ENCODE results near the gene TTI1. TPM values are rescaled to one million over a fixed set of nuclear protein-coding genes. Genes with fewer than 3 reads are reported as not detected.

The TTI1 gene
- total and polyA plus RNA-seq, 2 experiments from 2014 or later, result 17.8 to 56.4 TPM

DNA sequence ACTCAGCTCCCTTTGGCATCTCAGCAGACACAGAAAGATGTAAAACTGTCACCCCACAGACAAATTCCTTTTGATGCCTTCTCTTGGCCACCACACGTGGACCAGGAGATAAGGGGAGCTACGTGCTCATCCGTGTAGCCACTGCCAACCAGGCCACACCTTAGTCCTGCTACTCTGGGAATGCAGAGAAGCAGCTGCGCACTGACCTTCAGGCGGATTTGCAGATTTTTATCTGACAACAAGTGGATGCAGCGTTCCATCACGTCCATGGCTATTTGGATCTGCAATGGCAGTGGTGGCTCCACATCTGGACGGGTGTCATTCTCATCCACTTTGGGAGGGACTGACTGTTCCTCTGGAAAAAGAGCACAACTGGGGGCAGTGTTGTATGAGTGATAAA is 30.8 kb downstream of the TTI1 start (continued):
- TF ChIP-seq, protein P1, sequence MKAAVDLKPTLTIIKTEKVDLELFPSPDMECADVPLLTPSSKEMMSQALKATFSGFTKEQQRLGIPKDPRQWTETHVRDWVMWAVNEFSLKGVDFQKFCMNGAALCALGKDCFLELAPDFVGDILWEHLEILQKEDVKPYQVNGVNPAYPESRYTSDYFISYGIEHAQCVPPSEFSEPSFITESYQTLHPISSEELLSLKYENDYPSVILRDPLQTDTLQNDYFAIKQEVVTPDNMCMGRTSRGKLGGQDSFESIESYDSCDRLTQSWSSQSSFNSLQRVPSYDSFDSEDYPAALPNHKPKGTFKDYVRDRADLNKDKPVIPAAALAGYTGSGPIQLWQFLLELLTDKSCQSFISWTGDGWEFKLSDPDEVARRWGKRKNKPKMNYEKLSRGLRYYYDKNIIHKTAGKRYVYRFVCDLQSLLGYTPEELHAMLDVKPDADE (IDR thresholded peaks at IDR 0.05), result no peak
- TF ChIP-seq EZH2phosphoT487 (IDR thresholded peaks at IDR 0.05; ENCODE audit: unreplicated experiment), result no peak

- no peak for DNase-seq (ENCODE audit: low spot score)
- TF ChIP-seq ZNF114 (CRISPR knock-in tag; IDR thresholded peaks at IDR 0.05) (no peak), CREB1 (CRISPR knock-in tag; IDR thresholded peaks at IDR 0.05; ENCODE audit: low read depth) (no peak), JUNB (IDR thresholded peaks at IDR 0.05; ENCODE audit: unreplicated experiment) (no peak), EZH2phosphoT487 (IDR thresholded peaks at IDR 0.05; ENCODE audit: unreplicated experiment) (no peak), NANOG (IDR thresholded peaks at IDR 0.05; ENCODE audit: borderline replicate concordance) (no peak), EZH2 (IDR thresholded peaks at IDR 0.05; ENCODE audit: low read depth, unreplicated experiment) (no peak), ZNF331 (CRISPR knock-in tag; IDR thresholded peaks at IDR 0.05; ENCODE audit: low read depth) (no peak), STAT1 (IDR thresholded peaks at IDR 0.05; ENCODE audit: unreplicated experiment) (no peak), ZNF462 (CRISPR knock-in tag; IDR thresholded peaks at IDR 0.05) (no peak)
- TF ChIP-seq, protein P2, sequence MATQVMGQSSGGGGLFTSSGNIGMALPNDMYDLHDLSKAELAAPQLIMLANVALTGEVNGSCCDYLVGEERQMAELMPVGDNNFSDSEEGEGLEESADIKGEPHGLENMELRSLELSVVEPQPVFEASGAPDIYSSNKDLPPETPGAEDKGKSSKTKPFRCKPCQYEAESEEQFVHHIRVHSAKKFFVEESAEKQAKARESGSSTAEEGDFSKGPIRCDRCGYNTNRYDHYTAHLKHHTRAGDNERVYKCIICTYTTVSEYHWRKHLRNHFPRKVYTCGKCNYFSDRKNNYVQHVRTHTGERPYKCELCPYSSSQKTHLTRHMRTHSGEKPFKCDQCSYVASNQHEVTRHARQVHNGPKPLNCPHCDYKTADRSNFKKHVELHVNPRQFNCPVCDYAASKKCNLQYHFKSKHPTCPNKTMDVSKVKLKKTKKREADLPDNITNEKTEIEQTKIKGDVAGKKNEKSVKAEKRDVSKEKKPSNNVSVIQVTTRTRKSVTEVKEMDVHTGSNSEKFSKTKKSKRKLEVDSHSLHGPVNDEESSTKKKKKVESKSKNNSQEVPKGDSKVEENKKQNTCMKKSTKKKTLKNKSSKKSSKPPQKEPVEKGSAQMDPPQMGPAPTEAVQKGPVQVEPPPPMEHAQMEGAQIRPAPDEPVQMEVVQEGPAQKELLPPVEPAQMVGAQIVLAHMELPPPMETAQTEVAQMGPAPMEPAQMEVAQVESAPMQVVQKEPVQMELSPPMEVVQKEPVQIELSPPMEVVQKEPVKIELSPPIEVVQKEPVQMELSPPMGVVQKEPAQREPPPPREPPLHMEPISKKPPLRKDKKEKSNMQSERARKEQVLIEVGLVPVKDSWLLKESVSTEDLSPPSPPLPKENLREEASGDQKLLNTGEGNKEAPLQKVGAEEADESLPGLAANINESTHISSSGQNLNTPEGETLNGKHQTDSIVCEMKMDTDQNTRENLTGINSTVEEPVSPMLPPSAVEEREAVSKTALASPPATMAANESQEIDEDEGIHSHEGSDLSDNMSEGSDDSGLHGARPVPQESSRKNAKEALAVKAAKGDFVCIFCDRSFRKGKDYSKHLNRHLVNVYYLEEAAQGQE (IDR thresholded peaks at IDR 0.05; ENCODE audit: unreplicated experiment), result no peak
- TF ChIP-seq, protein P1 (IDR thresholded peaks at IDR 0.05), result no peak
- TF ChIP-seq, protein P3, sequence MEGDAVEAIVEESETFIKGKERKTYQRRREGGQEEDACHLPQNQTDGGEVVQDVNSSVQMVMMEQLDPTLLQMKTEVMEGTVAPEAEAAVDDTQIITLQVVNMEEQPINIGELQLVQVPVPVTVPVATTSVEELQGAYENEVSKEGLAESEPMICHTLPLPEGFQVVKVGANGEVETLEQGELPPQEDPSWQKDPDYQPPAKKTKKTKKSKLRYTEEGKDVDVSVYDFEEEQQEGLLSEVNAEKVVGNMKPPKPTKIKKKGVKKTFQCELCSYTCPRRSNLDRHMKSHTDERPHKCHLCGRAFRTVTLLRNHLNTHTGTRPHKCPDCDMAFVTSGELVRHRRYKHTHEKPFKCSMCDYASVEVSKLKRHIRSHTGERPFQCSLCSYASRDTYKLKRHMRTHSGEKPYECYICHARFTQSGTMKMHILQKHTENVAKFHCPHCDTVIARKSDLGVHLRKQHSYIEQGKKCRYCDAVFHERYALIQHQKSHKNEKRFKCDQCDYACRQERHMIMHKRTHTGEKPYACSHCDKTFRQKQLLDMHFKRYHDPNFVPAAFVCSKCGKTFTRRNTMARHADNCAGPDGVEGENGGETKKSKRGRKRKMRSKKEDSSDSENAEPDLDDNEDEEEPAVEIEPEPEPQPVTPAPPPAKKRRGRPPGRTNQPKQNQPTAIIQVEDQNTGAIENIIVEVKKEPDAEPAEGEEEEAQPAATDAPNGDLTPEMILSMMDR (conservative IDR thresholded peaks at IDR 0.05; ENCODE audit: low read depth in 2 of 2), result no peak
Measured at GRCh38 chr20:38001981-38002380, 31.3 kb downstream of the TTI1 start.

More at GRCh38 chr20:38001981-38002380, 31.3 kb downstream of the TTI1 start:
- Histone ChIP-seq H4K20me1 (replicated peaks; ENCODE audit: insufficient read depth) (peaks cover 17% of the 10 kb centered on the region), H3K79me2 (replicated peaks; ENCODE audit: insufficient read depth) (peaks cover 1% of the 10 kb centered on the region), H3K4me1 (ENCODE audit: insufficient read depth) (no peaks in the 10 kb centered on the region), H3K36me3 (ENCODE audit: insufficient read depth) (peaks cover 51% of the 10 kb centered on the region), H2AFZ (no peak overlapping the region), H3K9me2 (ENCODE audit: insufficient read depth) (no peaks in the 10 kb centered on the region), H3K27ac (ENCODE audit: low read depth) (no peak overlapping the region), H3K4me3 (no peak overlapping the region), H3K27me3 (ENCODE audit: insufficient read depth) (no peaks in the 10 kb centered on the region), H3K4me2 (no peak overlapping the region), H3F3A (replicated peaks; ENCODE audit: low read depth) (no peaks in the 10 kb centered on the region)
- no peak for ATAC-seq
- H3K4me3 Mint-ChIP-seq, result no peak overlapping the region
- no peaks in the 10 kb centered on the region for H3K9me3 Mint-ChIP-seq
- no peaks in the 10 kb centered on the region for H3K4me1 Mint-ChIP-seq
- H3K27me3 Mint-ChIP-seq (ENCODE audit: insufficient read depth, low read depth, poor library complexity), result peaks cover 3% of the 10 kb centered on the region
- no peak overlapping the region for H3K27ac Mint-ChIP-seq
- peaks cover 50% of the 10 kb centered on the region for H3K36me3 Mint-ChIP-seq (ENCODE audit: low read depth)
